Dermis blood vessel endothelial cell (primary cell): ENCODE results near the gene ANKS1A. TPM values are rescaled to one million over a fixed set of nuclear protein-coding genes. Genes with fewer than 3 reads are reported as not detected.

Experiments
- DNase-seq: peaks from one replicate; pipeline ENCODE4 v3.0.0; 2010
- total RNA-seq: library from RNA; depleted of rRNA; stranded (reverse); fragments of >200 nt; gene quantifications from 2 replicates; pipeline ENCODE4 v1.2.3, GENCODE V29; 2014

ANKS1A gene
- total RNA-seq, 1 donor from 2014 or later = 53.6 TPM

- DNase-seq = no peak
These were observed 235.3 kb downstream of the ANKS1A start for GRCh38 chr6:35124356-35124755.

- peak; percentile 17 for DNase-seq
These were observed 239.0 kb downstream of the ANKS1A start for GRCh38 chr6:35128042-35128441.

- no peak for DNase-seq
These were observed 239.4 kb downstream of the ANKS1A start for GRCh38 chr6:35128496-35128895.

GRCh38 chr6:35136185-35136584 is 247.1 kb downstream of the ANKS1A start:
- DNase-seq = no peak

- peak; percentile 34 for DNase-seq
These were observed 249.1 kb downstream of the ANKS1A start for GRCh38 chr6:35138191-35138590.

- no peak for DNase-seq
These were observed 250.4 kb downstream of the ANKS1A start for GRCh38 chr6:35139470-35139869.

GRCh38 chr6:35139924-35140638 is 251.0 kb downstream of the ANKS1A start:
- DNase-seq = peak; percentile 90

- no peak for DNase-seq
These were observed 251.6 kb downstream of the ANKS1A start for GRCh38 chr6:35140639-35141006.

Other genes with a start within 250 kb of the ANKS1A start
- gene ILRUN, start 192.5 kb upstream of the ANKS1A start, total RNA-seq = 50.9 and 62.0 TPM in 2 replicates
- 37.8 and 45.0 TPM in 2 replicates for gene SNRPC, start 131.8 kb upstream of the ANKS1A start, total RNA-seq
- gene BLTP3A, start 97.2 kb upstream of the ANKS1A start, total RNA-seq = 9.7 and 20.2 TPM in 2 replicates
- gene TAF11, start 1.2 kb upstream of the ANKS1A start, total RNA-seq = 36.8 and 47.1 TPM in 2 replicates